WTC11 (cell line): ENCODE data around the gene MIA. TPM values are rescaled to one million over a fixed set of nuclear protein-coding genes. Genes with fewer than 3 reads are reported as not detected.
A peak's percentile ranks its signal among the peaks of the same experiment; 100 is the strongest.

Experiments
- ATAC-seq: fragments of 200-7000 bp; cut with Tn5 transposase; 2 replicates; pipeline ENCODE4 v1.10.0; 2021; ENCODE audit warnings: mild to moderate bottlenecking, moderate library complexity
- CTCF ChIA-PET: fragments of 300-600 bp; sonication (Branson Sonifier 250); formaldehyde crosslinking; loops from one replicate; lab custom pipeline; 2021; ENCODE audit warnings: antibody characterized with exemption; lab: Charles Lee
- POLR2A ChIA-PET: fragments of 350-600 bp; sonication (Branson Sonifier 250); formaldehyde crosslinking; loops from one replicate; lab custom pipeline; 2021; ENCODE audit warnings: antibody characterized with exemption; lab: Charles Lee
- DNase-seq: peaks from one replicate; pipeline ENCODE4 v3.0.0; 2021; ENCODE audit warnings: low spot score
- H3K27ac Mint-ChIP-seq: 2 replicates; pipeline ENCODE4 v1.8.0; 2021; ENCODE audit warnings: mixed read lengths
- H3K27me3 Mint-ChIP-seq: 2 replicates; pipeline ENCODE4 v1.8.0; 2021; ENCODE audit warnings: low read depth, mild to moderate bottlenecking, moderate library complexity, mixed read lengths
- H3K36me3 Mint-ChIP-seq: 2 replicates; pipeline ENCODE4 v1.8.0; 2021; ENCODE audit warnings: mixed read lengths
- H3K4me1 Mint-ChIP-seq: 2 replicates; pipeline ENCODE4 v1.8.0; 2022; ENCODE audit warnings: mixed read lengths
- H3K4me3 Mint-ChIP-seq: 2 replicates; pipeline ENCODE4 v1.8.0; 2021; ENCODE audit warnings: mild to moderate bottlenecking, moderate library complexity, mixed read lengths
- H3K9me3 Mint-ChIP-seq: 2 replicates; pipeline ENCODE4 v1.8.0; 2021; ENCODE audit warnings: mixed read lengths
- AR ChIP-seq: fragments of 250-450 bp; sonication (Bioruptor Pico); IDR thresholded peaks from 2 replicates; pipeline ENCODE4 v1.9.0; 2021; ENCODE audit warnings: mild to moderate bottlenecking
- ATF3 ChIP-seq: sonication (generic); formaldehyde crosslinking; conservative IDR thresholded peaks from 2 replicates; pipeline ENCODE4 v1.8.1; 2022; ENCODE audit warnings: mild to moderate bottlenecking, missing genetic modification reagents
- CDX4 ChIP-seq: fragments of 250-450 bp; sonication (Bioruptor Pico); IDR thresholded peaks from 2 replicates; pipeline ENCODE4 v1.9.0; 2021; ENCODE audit warnings: moderate library complexity, mild to moderate bottlenecking, inconsistent platforms, borderline replicate concordance
- CREM ChIP-seq: sonication (generic); formaldehyde crosslinking; IDR thresholded peaks from 2 replicates; pipeline ENCODE4 v1.8.1; 2022; ENCODE audit warnings: mild to moderate bottlenecking, missing genetic modification reagents, moderate library complexity
- E2F4 ChIP-seq: sonication (generic); formaldehyde crosslinking; IDR thresholded peaks from 2 replicates; pipeline ENCODE4 v1.8.1; 2022; ENCODE audit warnings: low read depth, mild to moderate bottlenecking, moderate library complexity, missing genetic modification reagents, borderline replicate concordance
- E2F5 ChIP-seq: sonication (generic); formaldehyde crosslinking; IDR thresholded peaks from 2 replicates; pipeline ENCODE4 v1.8.1; 2022; ENCODE audit warnings: mild to moderate bottlenecking, moderate library complexity, missing genetic modification reagents
- ELF4 ChIP-seq: sonication (generic); formaldehyde crosslinking; IDR thresholded peaks from 2 replicates; pipeline ENCODE4 v1.8.1; 2022; ENCODE audit warnings: low read depth, mild to moderate bottlenecking, moderate library complexity, missing genetic modification reagents
- FOXK1 ChIP-seq: sonication (generic); formaldehyde crosslinking; IDR thresholded peaks from 2 replicates; pipeline ENCODE4 v1.8.0; 2022; ENCODE audit warnings: mild to moderate bottlenecking, moderate library complexity, missing genetic modification reagents
- HMGA2 ChIP-seq: fragments of 250-450 bp; sonication (Bioruptor Pico); IDR thresholded peaks from 2 replicates; pipeline ENCODE4 v1.4.0; 2021; ENCODE audit warnings: mild to moderate bottlenecking, moderate library complexity
- IRF1 ChIP-seq: sonication (generic); formaldehyde crosslinking; IDR thresholded peaks from 2 replicates; pipeline ENCODE4 v1.8.0; 2023; ENCODE audit warnings: missing genetic modification reagents
- NFYB ChIP-seq: sonication (generic); formaldehyde crosslinking; conservative IDR thresholded peaks from 2 replicates; pipeline ENCODE4 v1.8.0; 2022; ENCODE audit warnings: low read depth, missing genetic modification reagents
- NR3C1 ChIP-seq: sonication (generic); formaldehyde crosslinking; conservative IDR thresholded peaks from 2 replicates; pipeline ENCODE4 v1.8.1; 2023; ENCODE audit warnings: low read depth, mild to moderate bottlenecking, missing genetic modification reagents
- OVOL2 ChIP-seq: fragments of 250-450 bp; sonication (Bioruptor Pico); IDR thresholded peaks from 2 replicates; pipeline ENCODE4 v1.9.0; 2021; ENCODE audit warnings: mild to moderate bottlenecking, borderline replicate concordance
- PRDM15 ChIP-seq: sonication (generic); formaldehyde crosslinking; IDR thresholded peaks from 2 replicates; pipeline ENCODE4 v1.8.0; 2022; ENCODE audit warnings: missing genetic modification reagents
- SP1 ChIP-seq: sonication (generic); formaldehyde crosslinking; conservative IDR thresholded peaks from 2 replicates; pipeline ENCODE4 v1.8.1; 2022; ENCODE audit warnings: missing genetic modification reagents
- TEAD1 ChIP-seq: sonication (generic); formaldehyde crosslinking; IDR thresholded peaks from 2 replicates; pipeline ENCODE4 v1.8.0; 2022; ENCODE audit warnings: mild to moderate bottlenecking, missing genetic modification reagents
- TEAD4 ChIP-seq: sonication (generic); formaldehyde crosslinking; IDR thresholded peaks from 2 replicates; pipeline ENCODE4 v1.8.0; 2022; ENCODE audit warnings: mild to moderate bottlenecking, missing genetic modification reagents
- ZMAT4 ChIP-seq: fragments of 250-450 bp; sonication (Bioruptor Pico); IDR thresholded peaks from 2 replicates; pipeline ENCODE4 v1.9.0; 2021; ENCODE audit warnings: mild to moderate bottlenecking
- ZNF232 ChIP-seq: sonication (generic); formaldehyde crosslinking; IDR thresholded peaks from 2 replicates; pipeline ENCODE4 v1.8.0; 2022; ENCODE audit warnings: mild to moderate bottlenecking, missing genetic modification reagents
- ZNF281 ChIP-seq: sonication (generic); formaldehyde crosslinking; IDR thresholded peaks from 2 replicates; pipeline ENCODE4 v1.8.0; 2023; ENCODE audit warnings: mild to moderate bottlenecking, missing genetic modification reagents
- ZNF423 ChIP-seq: fragments of 250-450 bp; sonication (Bioruptor Pico); IDR thresholded peaks from 2 replicates; pipeline ENCODE4 v2.1.2; 2022; ENCODE audit warnings: mild to moderate bottlenecking, moderate library complexity
- ZNF671 ChIP-seq: fragments of 250-450 bp; sonication (Bioruptor Pico); IDR thresholded peaks from 2 replicates; pipeline ENCODE4 v1.8.0; 2021; ENCODE audit warnings: mild to moderate bottlenecking
- total RNA-seq: library from RNA; stranded (reverse); gene quantifications from 3 replicates; pipeline ENCODE4 v1.2.3, GENCODE V29; 2021

MIA gene
- total RNA-seq, 1 experiment from 2014 or later = not detected

GRCh38 chr19:40747536-40747935, 27.8 kb upstream of the MIA start (continued):
- no peak for TF ChIP-seq ZNF281 (CRISPR knock-in tag)
- TF ChIP-seq ZNF232 (CRISPR knock-in tag) = no peak
- no peak for TF ChIP-seq E2F4
- TF ChIP-seq NR3C1 (CRISPR knock-in tag) = no peak
- TF ChIP-seq AR (CRISPR knock-in tag) = no peak
- TF ChIP-seq IRF1 = no peak
- TF ChIP-seq ZNF671 (CRISPR knock-in tag) = no peak
- no peak for TF ChIP-seq ATF3
- TF ChIP-seq HMGA2 (CRISPR knock-in tag) = no peak

GRCh38 chr19:40750058-40750873, 25.1 kb upstream of the MIA start, which contains the start of gene ACTMAP:
ACTMAP (minus strand) TSS chr19:40750477; CDS start chr19:40749803, 674 bp downstream.
- ChIA-PET POLR2A (interaction anchor here (0.5 to 2.5 kb wide), 11 partner anchors 9 to 512 kb away, joined by 3 to 34 read pairs (median 3); partner anchors contain the start of genes COQ8B, EGLN2, ITPKC and NUMBL), CTCF (interaction anchor here (0.5 to 2.5 kb wide), 13 partner anchors 28 to 512 kb away, joined by 3 to 13 read pairs (median 6); partner anchors contain the start of genes COQ8B, EGLN2, ITPKC and RAB4B)
- H3K27ac Mint-ChIP-seq = peak within 1 kb of the TSS; percentile 100
- H3K4me1 Mint-ChIP-seq = peaks cover 38% of the 10 kb centered on the region
- ATAC-seq (peak; percentile 93), DNase-seq (peak; percentile 99)
- H3K36me3 Mint-ChIP-seq = peaks cover 30% of the 10 kb centered on the region
- H3K4me3 Mint-ChIP-seq = peak within 1 kb of the TSS; percentile 99
- no peaks in the 10 kb centered on the region for H3K9me3 Mint-ChIP-seq
- no peaks in the 10 kb centered on the region for H3K27me3 Mint-ChIP-seq
- no peak for TF ChIP-seq ZNF423
- TF ChIP-seq TEAD4 (CRISPR knock-in tag) = no peak
- no peak for TF ChIP-seq TEAD1 (CRISPR knock-in tag)
- TF ChIP-seq CREM (CRISPR knock-in tag) = peak; percentile 77; the same call in 1 of the 2 replicates
- TF ChIP-seq ELF4 = no peak
- TF ChIP-seq OVOL2 (CRISPR knock-in tag) = no peak
- no peak for TF ChIP-seq PRDM15
- peak; percentile 89 for TF ChIP-seq E2F5 (CRISPR knock-in tag)
- TF ChIP-seq NFYB (CRISPR knock-in tag) = peak; percentile 78
- TF ChIP-seq SP1 (CRISPR knock-in tag) = peak; percentile 96
- peak; percentile 24 for TF ChIP-seq FOXK1 (CRISPR knock-in tag)
- TF ChIP-seq NR3C1 (CRISPR knock-in tag) = no peak
- TF ChIP-seq CDX4 (CRISPR knock-in tag) = no peak
- no peak for TF ChIP-seq ZMAT4 (CRISPR knock-in tag)
